ENCODE data around the gene CBX6.

CBX6 gene

DNA sequence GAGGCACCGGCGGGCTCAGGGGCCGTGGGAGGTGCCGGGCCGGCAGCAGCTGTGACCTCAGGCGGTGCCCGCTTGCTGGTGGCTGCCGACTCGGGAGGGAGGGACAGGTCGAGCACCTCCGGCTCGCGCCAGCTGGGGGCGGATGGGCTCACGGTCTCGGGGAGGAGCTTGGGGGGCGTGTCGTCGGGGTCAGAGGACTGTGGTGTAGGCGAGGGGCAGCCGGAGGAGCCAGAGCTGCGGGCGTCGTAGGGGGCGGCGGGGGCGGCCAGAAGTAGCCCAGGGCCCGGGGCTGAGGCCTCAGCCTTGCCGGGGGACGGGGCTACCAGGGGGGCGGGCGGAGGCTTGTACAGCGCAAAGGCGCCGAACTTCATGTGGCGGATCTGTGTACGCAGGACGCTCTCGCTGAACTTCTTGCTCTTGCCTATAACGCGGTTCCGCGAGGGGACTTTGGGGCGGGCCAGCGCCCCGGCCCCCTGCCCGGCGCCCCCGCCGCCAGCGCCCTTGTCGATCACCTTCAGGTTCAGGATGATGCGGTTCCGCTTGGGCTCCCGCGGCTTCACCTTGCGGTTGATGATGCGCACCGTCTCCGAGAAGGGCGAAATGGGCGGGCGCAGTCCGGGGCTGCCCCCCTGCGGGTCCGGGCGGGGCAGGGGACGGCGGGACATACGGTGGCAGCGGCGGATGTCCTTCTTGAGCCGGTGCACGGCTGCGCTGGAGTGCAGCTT, 5.5 kb downstream of the CBX6 start:
- Histone ChIP-seq H3K9ac (no peak overlapping the region), H3K9me3 (ENCODE audit: control insufficient read depth, low read length) (no peaks in the 10 kb centered on the region), H3K27me3 (ENCODE audit: control insufficient read depth, insufficient read depth, low read length) (no peaks in the 10 kb centered on the region), H3K36me3 (ENCODE audit: control insufficient read depth, insufficient read depth, low read length) (no peaks in the 10 kb centered on the region), H3K79me2 (peaks cover 6% of the 10 kb centered on the region), H3K4me3 (ENCODE audit: low read depth, low read length) (no peak overlapping the region), H3K4me2 (ENCODE audit: low read length) (no peak overlapping the region), H2AFZ (no peak overlapping the region), H3K4me1 (peaks cover 27% of the 10 kb centered on the region), H3K27ac (no peak overlapping the region)
- TF ChIP-seq, protein P1, sequence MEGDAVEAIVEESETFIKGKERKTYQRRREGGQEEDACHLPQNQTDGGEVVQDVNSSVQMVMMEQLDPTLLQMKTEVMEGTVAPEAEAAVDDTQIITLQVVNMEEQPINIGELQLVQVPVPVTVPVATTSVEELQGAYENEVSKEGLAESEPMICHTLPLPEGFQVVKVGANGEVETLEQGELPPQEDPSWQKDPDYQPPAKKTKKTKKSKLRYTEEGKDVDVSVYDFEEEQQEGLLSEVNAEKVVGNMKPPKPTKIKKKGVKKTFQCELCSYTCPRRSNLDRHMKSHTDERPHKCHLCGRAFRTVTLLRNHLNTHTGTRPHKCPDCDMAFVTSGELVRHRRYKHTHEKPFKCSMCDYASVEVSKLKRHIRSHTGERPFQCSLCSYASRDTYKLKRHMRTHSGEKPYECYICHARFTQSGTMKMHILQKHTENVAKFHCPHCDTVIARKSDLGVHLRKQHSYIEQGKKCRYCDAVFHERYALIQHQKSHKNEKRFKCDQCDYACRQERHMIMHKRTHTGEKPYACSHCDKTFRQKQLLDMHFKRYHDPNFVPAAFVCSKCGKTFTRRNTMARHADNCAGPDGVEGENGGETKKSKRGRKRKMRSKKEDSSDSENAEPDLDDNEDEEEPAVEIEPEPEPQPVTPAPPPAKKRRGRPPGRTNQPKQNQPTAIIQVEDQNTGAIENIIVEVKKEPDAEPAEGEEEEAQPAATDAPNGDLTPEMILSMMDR (IDR thresholded peaks at IDR 0.05) = no peak

GRCh38 chr22:38866024-38866398, 6.0 kb downstream of the CBX6 start:
- Histone ChIP-seq H3K27ac (no peak overlapping the region), H3K4me1 (peaks cover 27% of the 10 kb centered on the region)

GRCh38 chr22:38865201-38866023, 6.6 kb downstream of the CBX6 start:
- H3K27ac ChIP-seq = peak overlapping the region; percentile 70
- no peak overlapping the region for H2AFZ ChIP-seq
- TF ChIP-seq, protein P1 (IDR thresholded peaks at IDR 0.05) = no peak
- H3K27me3 ChIP-seq (ENCODE audit: control insufficient read depth, insufficient read depth, low read length) = no peaks in the 10 kb centered on the region
- H3K4me2 ChIP-seq (ENCODE audit: low read length) = no peak overlapping the region
- no peak overlapping the region for H3K9ac ChIP-seq
- H3K4me3 ChIP-seq (ENCODE audit: low read depth, low read length) = no peak overlapping the region
- H3K36me3 ChIP-seq (ENCODE audit: control insufficient read depth, insufficient read depth, low read length) = no peaks in the 10 kb centered on the region
- peaks cover 27% of the 10 kb centered on the region for H3K4me1 ChIP-seq
- no peaks in the 10 kb centered on the region for H3K9me3 ChIP-seq (ENCODE audit: control insufficient read depth, low read length)
- peaks cover 6% of the 10 kb centered on the region for H3K79me2 ChIP-seq

More at GRCh38 chr22:38866024-38866398, 6.0 kb downstream of the CBX6 start:
- no peak overlapping the region for H3K4me3 ChIP-seq (ENCODE audit: low read depth, low read length)
- no peaks in the 10 kb centered on the region for H3K9me3 ChIP-seq (ENCODE audit: control insufficient read depth, low read length)
- TF ChIP-seq, protein P1 (IDR thresholded peaks at IDR 0.05) = no peak
- no peak overlapping the region for H3K9ac ChIP-seq
- H3K27me3 ChIP-seq (ENCODE audit: control insufficient read depth, insufficient read depth, low read length) = no peaks in the 10 kb centered on the region
- H3K79me2 ChIP-seq = peaks cover 6% of the 10 kb centered on the region
- H3K36me3 ChIP-seq (ENCODE audit: control insufficient read depth, insufficient read depth, low read length) = no peaks in the 10 kb centered on the region
- H2AFZ ChIP-seq = no peak overlapping the region
- H3K4me2 ChIP-seq (ENCODE audit: low read length) = no peak overlapping the region

- H3K4me2 ChIP-seq (ENCODE audit: low read length) = peak overlapping the region; percentile 39
- peaks cover 20% of the 10 kb centered on the region for H3K4me1 ChIP-seq
- TF ChIP-seq, protein P1 (IDR thresholded peaks at IDR 0.05) = no peak
- no peaks in the 10 kb centered on the region for H3K36me3 ChIP-seq (ENCODE audit: control insufficient read depth, insufficient read depth, low read length)
- no peaks in the 10 kb centered on the region for H3K9me3 ChIP-seq (ENCODE audit: control insufficient read depth, low read length)
- no peak overlapping the region for H2AFZ ChIP-seq
- peaks cover 6% of the 10 kb centered on the region for H3K79me2 ChIP-seq
- H3K9ac ChIP-seq = no peak overlapping the region
- no peak overlapping the region for H3K4me3 ChIP-seq (ENCODE audit: low read depth, low read length)
- H3K27me3 ChIP-seq (ENCODE audit: control insufficient read depth, insufficient read depth, low read length) = no peaks in the 10 kb centered on the region
- H3K27ac ChIP-seq = peak overlapping the region; percentile 70
Observed at GRCh38 chr22:38864361-38865191, 7.4 kb downstream of the CBX6 start.

Data from parathyroid adenoma (tissue), 2 donors.